ENCODE data around the gene FTL. TPM values are rescaled to one million over a fixed set of nuclear protein-coding genes. Genes with fewer than 3 reads are reported as not detected.
"Not testable (repeated sequence)": the region's sequence is repeated elsewhere in the genome, so short reads cannot be mapped to it uniquely, and the experiment has no call there.

FTL gene
- total RNA-seq, 1 experiment from 2014 or later = 2,963 TPM

GRCh38 chr19:48921721-48922500, 43.2 kb upstream of the FTL start:
- no peaks in the 10 kb centered on the region for H3K4me1 Mint-ChIP-seq (ENCODE audit: low read depth, unreplicated experiment)
- Histone ChIP-seq H3K9me3 (no peaks in the 10 kb centered on the region), H3K27me3 (replicated peaks; ENCODE audit: control insufficient read depth, insufficient read depth, low read length) (no peaks in the 10 kb centered on the region), H3K4me1 (no peaks in the 10 kb centered on the region), H3K4me3 (ENCODE audit: low read depth, low read length) (no peak overlapping the region), H3K36me3 (ENCODE audit: control insufficient read depth, insufficient read depth, low read length) (peaks cover 2% of the 10 kb centered on the region; the same call in 1 of the 2 replicates)
- intact Hi-C loops (cut with micrococcal nuclease; ENCODE audit: unreplicated experiment) = no loop called here
- peaks cover 29% of the 10 kb centered on the region for H3K36me3 Mint-ChIP-seq (ENCODE audit: insufficient read depth, unreplicated experiment)
- no peak overlapping the region for H3K27ac Mint-ChIP-seq (ENCODE audit: unreplicated experiment)
- CTCF ChIA-PET = no interaction called here
- no peak for TF ChIP-seq CTCF (IDR thresholded peaks at IDR 0.05; ENCODE audit: insufficient read depth in 1 of 2, low read depth in 1 of 2, low read length in 1 of 2, severe bottlenecking in 1 of 2, unreplicated experiment in 1 of 2)
- no peak for DNase-seq
- H3K9me3 Mint-ChIP-seq (ENCODE audit: unreplicated experiment) = no peaks in the 10 kb centered on the region
- no peaks in the 10 kb centered on the region for H3K27me3 Mint-ChIP-seq (ENCODE audit: insufficient read depth, unreplicated experiment)
- POLR2A ChIA-PET = no interaction called here
- no peak overlapping the region for H3K4me3 Mint-ChIP-seq (ENCODE audit: unreplicated experiment)
- no TSS peak for BruUV-seq (replicated peaks)

- Mint-ChIP-seq H3K36me3 (ENCODE audit: insufficient read depth, unreplicated experiment) (peaks cover 29% of the 10 kb centered on the region), H3K27me3 (ENCODE audit: insufficient read depth, unreplicated experiment) (no peaks in the 10 kb centered on the region), H3K9me3 (ENCODE audit: unreplicated experiment) (no peaks in the 10 kb centered on the region), H3K4me1 (ENCODE audit: low read depth, unreplicated experiment) (no peaks in the 10 kb centered on the region), H3K27ac (ENCODE audit: unreplicated experiment) (peak overlapping the region; percentile 23), H3K4me3 (ENCODE audit: unreplicated experiment) (no peak overlapping the region)
- BruUV-seq (replicated peaks) = TSS peak; percentile 78
- H3K9me3 ChIP-seq = no peaks in the 10 kb centered on the region
- ChIA-PET CTCF (no interaction called here), POLR2A (no interaction called here)
- TF ChIP-seq CTCF (IDR thresholded peaks at IDR 0.05; ENCODE audit: insufficient read depth in 1 of 2, low read depth in 1 of 2, low read length in 1 of 2, severe bottlenecking in 1 of 2, unreplicated experiment in 1 of 2) = no peak
- no peaks in the 10 kb centered on the region for H3K27me3 ChIP-seq (replicated peaks; ENCODE audit: control insufficient read depth, insufficient read depth, low read length)
- H3K4me3 ChIP-seq (ENCODE audit: low read depth, low read length) = no peak overlapping the region
- H3K4me1 ChIP-seq = no peaks in the 10 kb centered on the region
- intact Hi-C loops (cut with micrococcal nuclease; ENCODE audit: unreplicated experiment) = no loop called here
- no peak for DNase-seq
- peaks cover 2% of the 10 kb centered on the region; the same call in 1 of the 2 replicates for H3K36me3 ChIP-seq (ENCODE audit: control insufficient read depth, insufficient read depth, low read length)
Observed at GRCh38 chr19:48922548-48923490, 42.3 kb upstream of the FTL start.

GRCh38 chr19:48925240-48925843, 39.8 kb upstream of the FTL start:
- no peaks in the 10 kb centered on the region for H3K4me1 ChIP-seq
- ChIA-PET POLR2A (interaction anchor here (0.6 to 0.7 kb wide), 2 partner anchors 27 to 40 kb away, joined by 4 read pairs; no protein-coding TSS in a partner anchor), CTCF (interaction anchor here (0.6 kb wide), 1 partner anchor 272 kb away, joined by 4 read pairs; no protein-coding TSS in a partner anchor)
- intact Hi-C loops (cut with micrococcal nuclease; ENCODE audit: unreplicated experiment) = no loop called here
- H3K9me3 ChIP-seq = no peaks in the 10 kb centered on the region
- Mint-ChIP-seq H3K4me3 (ENCODE audit: unreplicated experiment) (no peak overlapping the region), H3K4me1 (ENCODE audit: low read depth, unreplicated experiment) (no peaks in the 10 kb centered on the region), H3K27ac (ENCODE audit: unreplicated experiment) (no peak overlapping the region), H3K36me3 (ENCODE audit: insufficient read depth, unreplicated experiment) (peaks cover 29% of the 10 kb centered on the region), H3K27me3 (ENCODE audit: insufficient read depth, unreplicated experiment) (no peaks in the 10 kb centered on the region), H3K9me3 (ENCODE audit: unreplicated experiment) (no peaks in the 10 kb centered on the region)
- TF ChIP-seq CTCF (IDR thresholded peaks at IDR 0.05; ENCODE audit: insufficient read depth in 1 of 2, low read depth in 1 of 2, low read length in 1 of 2, severe bottlenecking in 1 of 2, unreplicated experiment in 1 of 2) = no peak
- BruUV-seq (replicated peaks) = no TSS peak
- DNase-seq = no peak
- H3K4me3 ChIP-seq (ENCODE audit: low read depth, low read length) = no peak overlapping the region
- H3K36me3 ChIP-seq (ENCODE audit: control insufficient read depth, insufficient read depth, low read length) = no peaks in the 10 kb centered on the region; the same call in 1 of the 2 replicates
- no peaks in the 10 kb centered on the region for H3K27me3 ChIP-seq (replicated peaks; ENCODE audit: control insufficient read depth, insufficient read depth, low read length)

GRCh38 chr19:48925890-48926289, 39.2 kb upstream of the FTL start:
- BruUV-seq (replicated peaks); H3K4me3 ChIP-seq (ENCODE audit: low read depth, low read length); H3K4me3 Mint-ChIP-seq (ENCODE audit: unreplicated experiment); H3K9me3 Mint-ChIP-seq (ENCODE audit: unreplicated experiment); H3K4me1 Mint-ChIP-seq (ENCODE audit: low read depth, unreplicated experiment); H3K9me3 ChIP-seq; DNase-seq; H3K27ac Mint-ChIP-seq (ENCODE audit: unreplicated experiment); intact Hi-C loops (cut with micrococcal nuclease; ENCODE audit: unreplicated experiment); H3K36me3 ChIP-seq (ENCODE audit: control insufficient read depth, insufficient read depth, low read length); H3K27me3 Mint-ChIP-seq (ENCODE audit: insufficient read depth, unreplicated experiment); H3K4me1 ChIP-seq; H3K27me3 ChIP-seq (replicated peaks; ENCODE audit: control insufficient read depth, insufficient read depth, low read length): not testable (repeated sequence)
- POLR2A ChIA-PET = interaction anchor here (0.6 kb wide), 1 partner anchor 40 kb away, joined by 4 read pairs; no protein-coding TSS in a partner anchor
- H3K36me3 Mint-ChIP-seq (ENCODE audit: insufficient read depth, unreplicated experiment) = peaks cover 26% of the 10 kb centered on the region
- CTCF ChIA-PET = interaction anchor here (0.6 kb wide), 1 partner anchor 271 kb away, joined by 4 read pairs; no protein-coding TSS in a partner anchor
